NCI-H345 (cell line): ENCODE results near the gene TUBB2A.
"Not testable (repeated sequence)": the region's sequence is repeated elsewhere in the genome, so short reads cannot be mapped to it uniquely, and the experiment has no call there.

Source experiments
- DNase-seq: peaks from one replicate; lab custom pipeline; 2025; lab: John Stamatoyannopoulos, UW

The TUBB2A gene

GRCh38 chr6:3157131-3157933 is at the start of gene TUBB2A:
Gene TUBB2A, minus strand, starts transcription at chr6:3157544. Its CDS starts 81 bp downstream, at chr6:3157463.
- peak; percentile 32 for DNase-seq

- DNase-seq = no peak
Observed at GRCh38 chr6:3206339-3207015, 49.1 kb upstream of the TUBB2A start.

GRCh38 chr6:3205913-3206312 is 48.6 kb upstream of the TUBB2A start:
- DNase-seq = no peak

- no peak for DNase-seq
Observed at GRCh38 chr6:3204921-3205320, 47.6 kb upstream of the TUBB2A start.

- no peak for DNase-seq
Observed at GRCh38 chr6:3202999-3203696, 45.8 kb upstream of the TUBB2A start.

- no peak for DNase-seq
Observed at GRCh38 chr6:3201388-3201787, 44.0 kb upstream of the TUBB2A start.

- DNase-seq = no peak
Observed at GRCh38 chr6:3200682-3201081, 43.3 kb upstream of the TUBB2A start.

- no peak for DNase-seq
Observed at GRCh38 chr6:3199382-3199781, 42.0 kb upstream of the TUBB2A start.

- DNase-seq = not testable (repeated sequence)
Observed at GRCh38 chr6:3197734-3198133, 40.4 kb upstream of the TUBB2A start.

- DNase-seq = no peak
Observed at GRCh38 chr6:3196770-3197169, 39.4 kb upstream of the TUBB2A start.

GRCh38 chr6:3195695-3196497 is 38.6 kb upstream of the TUBB2A start:
- DNase-seq = no peak

- DNase-seq = no peak
Observed at GRCh38 chr6:3195420-3195694, 38.0 kb upstream of the TUBB2A start.

GRCh38 chr6:3194535-3195419 is 37.4 kb upstream of the TUBB2A start:
- DNase-seq = no peak

- no peak for DNase-seq
Observed at GRCh38 chr6:3193102-3193849, 35.9 kb upstream of the TUBB2A start.

GRCh38 chr6:3190779-3191178 is 33.4 kb upstream of the TUBB2A start:
- DNase-seq = no peak

GRCh38 chr6:3190056-3190455 is 32.7 kb upstream of the TUBB2A start:
- DNase-seq = no peak

GRCh38 chr6:3189192-3189591 is 31.8 kb upstream of the TUBB2A start:
- DNase-seq = not testable (repeated sequence)

- no peak for DNase-seq
Observed at GRCh38 chr6:3188262-3188661, 30.9 kb upstream of the TUBB2A start.

- no peak for DNase-seq
Observed at GRCh38 chr6:3186974-3187382, 29.6 kb upstream of the TUBB2A start.

- no peak for DNase-seq
Observed at GRCh38 chr6:3183066-3183465, 25.7 kb upstream of the TUBB2A start.

- DNase-seq = no peak
Observed at GRCh38 chr6:3181105-3181504, 23.8 kb upstream of the TUBB2A start.
